OCI-LY7 (cell line): ENCODE measurements around the gene ERC1.

Experiments used
- EZH2phosphoT487 ChIP-seq: fragments of 200-600 bp; sonication (generic); IDR thresholded peaks from 2 replicates; pipeline ENCODE4 v1.6.1; 2018; ENCODE audit warnings: low read depth, borderline replicate concordance, mild to moderate bottlenecking, mixed run types, antibody characterized with exemption, low read length, moderate library complexity, mixed read lengths
- TF ChIP-seq, protein P1 (sequence below): fragments of 200-600 bp; sonication (generic); conservative IDR thresholded peaks from 2 replicates; pipeline ENCODE4 v1.5.1; 2014; ENCODE audit warnings: mild to moderate bottlenecking, antibody characterized with exemption, low read length, moderate library complexity, mixed read lengths

DNA sequence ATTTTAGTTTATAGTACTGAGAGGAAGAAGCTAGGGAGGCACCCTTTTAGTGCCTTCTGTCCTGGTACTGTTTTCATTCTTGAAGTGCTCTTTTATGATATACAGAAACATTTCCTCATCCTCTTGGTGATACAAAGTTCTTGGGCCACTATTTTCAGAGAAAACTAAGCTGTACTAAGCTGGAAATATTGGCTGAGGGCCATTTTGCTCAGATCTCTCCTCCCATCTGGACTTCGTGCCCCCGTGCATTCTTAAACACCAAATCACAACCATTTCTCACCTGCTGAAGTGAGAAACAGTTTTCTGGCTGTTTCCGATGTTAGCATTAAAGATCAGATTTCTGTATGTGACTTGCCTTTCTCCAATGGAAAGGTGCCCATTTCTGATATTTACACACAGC lies 444.4 kb downstream of the ERC1 start:
- TF ChIP-seq, protein P1, sequence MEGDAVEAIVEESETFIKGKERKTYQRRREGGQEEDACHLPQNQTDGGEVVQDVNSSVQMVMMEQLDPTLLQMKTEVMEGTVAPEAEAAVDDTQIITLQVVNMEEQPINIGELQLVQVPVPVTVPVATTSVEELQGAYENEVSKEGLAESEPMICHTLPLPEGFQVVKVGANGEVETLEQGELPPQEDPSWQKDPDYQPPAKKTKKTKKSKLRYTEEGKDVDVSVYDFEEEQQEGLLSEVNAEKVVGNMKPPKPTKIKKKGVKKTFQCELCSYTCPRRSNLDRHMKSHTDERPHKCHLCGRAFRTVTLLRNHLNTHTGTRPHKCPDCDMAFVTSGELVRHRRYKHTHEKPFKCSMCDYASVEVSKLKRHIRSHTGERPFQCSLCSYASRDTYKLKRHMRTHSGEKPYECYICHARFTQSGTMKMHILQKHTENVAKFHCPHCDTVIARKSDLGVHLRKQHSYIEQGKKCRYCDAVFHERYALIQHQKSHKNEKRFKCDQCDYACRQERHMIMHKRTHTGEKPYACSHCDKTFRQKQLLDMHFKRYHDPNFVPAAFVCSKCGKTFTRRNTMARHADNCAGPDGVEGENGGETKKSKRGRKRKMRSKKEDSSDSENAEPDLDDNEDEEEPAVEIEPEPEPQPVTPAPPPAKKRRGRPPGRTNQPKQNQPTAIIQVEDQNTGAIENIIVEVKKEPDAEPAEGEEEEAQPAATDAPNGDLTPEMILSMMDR, result no peak
- no peak for TF ChIP-seq EZH2phosphoT487
